Neural cell (in vitro differentiated cells): ENCODE data around the gene SHROOM2. TPM values are rescaled to one million over a fixed set of nuclear protein-coding genes. Genes with fewer than 3 reads are reported as not detected.

Experiments used
- H2AFZ ChIP-seq: fragments of 200-600, 300-800 bp; sonication (generic), shearing (Covaris generic); 2 replicates; pipeline ENCODE4 v1.6.0; 2014; ENCODE audit warnings: low read depth, mild to moderate bottlenecking, antibody characterized with exemption, low read length, moderate library complexity
- H3F3A ChIP-seq: fragments of 200-600 bp; shearing (Covaris generic); 2 replicates; pipeline ENCODE4 v1.6.1; 2016; ENCODE audit warnings: mild to moderate bottlenecking, moderate library complexity, mixed read lengths, antibody characterized with exemption, low read length; ENCODE audit not compliant: insufficient read depth, poor library complexity, severe bottlenecking
- H3K27ac ChIP-seq: fragments of 200-600, 300-800 bp; sonication (generic), shearing (Covaris generic); 2 replicates; pipeline ENCODE4 v1.5.1; 2014; ENCODE audit warnings: mild to moderate bottlenecking, low read length, moderate library complexity
- H3K27me3 ChIP-seq: fragments of 300-800, 200-600 bp; sonication (generic), shearing (Covaris generic); 2 replicates; pipeline ENCODE4 v1.6.0; 2014; ENCODE audit warnings: mild to moderate bottlenecking, low read depth, low read length, moderate library complexity; ENCODE audit not compliant: insufficient read depth
- H3K36me3 ChIP-seq: fragments of 300-800, 200-600 bp; sonication (generic), shearing (Covaris generic); 2 replicates; pipeline ENCODE4 v1.5.1; 2014; ENCODE audit warnings: mild to moderate bottlenecking, antibody characterized with exemption, low read length, moderate library complexity; ENCODE audit not compliant: insufficient read depth
- H3K4me2 ChIP-seq: fragments of 300-800, 200-600 bp; sonication (generic), shearing (Covaris generic); 2 replicates; pipeline ENCODE4 v1.6.0; 2014; ENCODE audit warnings: mild to moderate bottlenecking, low read length
- H3K4me3 ChIP-seq: fragments of 300-800, 200-600 bp; sonication (generic), shearing (Covaris generic); 2 replicates; pipeline ENCODE4 v1.5.1; 2014; ENCODE audit warnings: mild to moderate bottlenecking, low read length, moderate library complexity
- H3K79me2 ChIP-seq: fragments of 200-600 bp; shearing (Covaris generic); replicated peaks from 2 replicates; pipeline ENCODE4 v1.6.0; 2014; ENCODE audit warnings: mild to moderate bottlenecking, low read length, moderate library complexity; ENCODE audit not compliant: insufficient read depth
- H3K9ac ChIP-seq: fragments of 300-800, 200-600 bp; sonication (generic), shearing (Covaris generic); 2 replicates; pipeline ENCODE4 v1.6.1; 2016; ENCODE audit warnings: mild to moderate bottlenecking, low read length, mixed read lengths
- H3K9me2 ChIP-seq: fragments of 200-600 bp; shearing (Covaris generic); 2 replicates; pipeline ENCODE4 v1.6.1; 2016; ENCODE audit warnings: mild to moderate bottlenecking, low read length, mixed read lengths; ENCODE audit not compliant: insufficient read depth
- H3K9me3 ChIP-seq: fragments of 200-600, 300-800 bp; sonication (generic), shearing (Covaris generic); 2 replicates; pipeline ENCODE4 v1.6.1; 2016; ENCODE audit warnings: mild to moderate bottlenecking, mixed run types, low read length, moderate library complexity, mixed read lengths
- H4K20me1 ChIP-seq: fragments of 200-600 bp; shearing (Covaris generic); 2 replicates; pipeline ENCODE4 v1.6.1; 2016; ENCODE audit warnings: mild to moderate bottlenecking, mixed run types; ENCODE audit not compliant: insufficient read depth
- EP300 ChIP-seq: fragments of 450-650 bp; conservative IDR thresholded peaks from 2 replicates; pipeline ENCODE4 v1.6.1; 2014; ENCODE audit warnings: antibody characterized with exemption, mild to moderate bottlenecking, moderate library complexity; ENCODE audit not compliant: poor library complexity, severe bottlenecking
- EZH2 ChIP-seq: fragments of 200-600, 300-800 bp; shearing (Covaris generic), sonication (generic); IDR thresholded peaks from 2 replicates; pipeline ENCODE4 v1.6.1; 2014; ENCODE audit warnings: antibody characterized with exemption, low read length, borderline replicate concordance, mild to moderate bottlenecking; ENCODE audit not compliant: insufficient read depth, poor library complexity, severe bottlenecking
- MXI1 ChIP-seq: fragments of 450-650 bp; conservative IDR thresholded peaks from 2 replicates; pipeline ENCODE4 v1.6.1; 2014; ENCODE audit warnings: antibody characterized with exemption, mild to moderate bottlenecking; ENCODE audit not compliant: poor library complexity, severe bottlenecking
- POLR2AphosphoS5 ChIP-seq: IDR thresholded peaks from 2 replicates; pipeline ENCODE4 v1.6.1; 2012
- RAD21 ChIP-seq: fragments of 450-650 bp; conservative IDR thresholded peaks from 2 replicates; pipeline ENCODE4 v1.6.1; 2014; ENCODE audit warnings: antibody characterized with exemption, mild to moderate bottlenecking, moderate library complexity
- SMC3 ChIP-seq: fragments of 450-650 bp; conservative IDR thresholded peaks from 2 replicates; pipeline ENCODE4 v1.6.1; 2014; ENCODE audit warnings: antibody characterized with exemption, mild to moderate bottlenecking, moderate library complexity; ENCODE audit not compliant: poor library complexity
- TAF1 ChIP-seq: IDR thresholded peaks from 2 replicates; pipeline ENCODE4 v1.6.1; 2012; ENCODE audit warnings: low read depth
- polyA plus RNA-seq: library from polyadenylated mRNA; depleted of rRNA; stranded (reverse); fragments of >200 nt; gene quantifications from 2 replicates; pipeline ENCODE4 v1.2.3, GENCODE V29; 2014
- TF ChIP-seq, protein P1 (sequence below): fragments of 450-650 bp; IDR thresholded peaks from 2 replicates; pipeline ENCODE4 v1.5.1; 2014; ENCODE audit warnings: antibody characterized with exemption, mild to moderate bottlenecking, moderate library complexity; ENCODE audit not compliant: poor library complexity, severe bottlenecking
- TF ChIP-seq, protein P2 (sequence below): IDR thresholded peaks from 2 replicates; pipeline ENCODE4 v1.6.1; 2012; ENCODE audit warnings: borderline replicate concordance

SHROOM2 gene
- polyA plus RNA-seq, 1 donor from 2014 or later = 9.2 TPM

DNA sequence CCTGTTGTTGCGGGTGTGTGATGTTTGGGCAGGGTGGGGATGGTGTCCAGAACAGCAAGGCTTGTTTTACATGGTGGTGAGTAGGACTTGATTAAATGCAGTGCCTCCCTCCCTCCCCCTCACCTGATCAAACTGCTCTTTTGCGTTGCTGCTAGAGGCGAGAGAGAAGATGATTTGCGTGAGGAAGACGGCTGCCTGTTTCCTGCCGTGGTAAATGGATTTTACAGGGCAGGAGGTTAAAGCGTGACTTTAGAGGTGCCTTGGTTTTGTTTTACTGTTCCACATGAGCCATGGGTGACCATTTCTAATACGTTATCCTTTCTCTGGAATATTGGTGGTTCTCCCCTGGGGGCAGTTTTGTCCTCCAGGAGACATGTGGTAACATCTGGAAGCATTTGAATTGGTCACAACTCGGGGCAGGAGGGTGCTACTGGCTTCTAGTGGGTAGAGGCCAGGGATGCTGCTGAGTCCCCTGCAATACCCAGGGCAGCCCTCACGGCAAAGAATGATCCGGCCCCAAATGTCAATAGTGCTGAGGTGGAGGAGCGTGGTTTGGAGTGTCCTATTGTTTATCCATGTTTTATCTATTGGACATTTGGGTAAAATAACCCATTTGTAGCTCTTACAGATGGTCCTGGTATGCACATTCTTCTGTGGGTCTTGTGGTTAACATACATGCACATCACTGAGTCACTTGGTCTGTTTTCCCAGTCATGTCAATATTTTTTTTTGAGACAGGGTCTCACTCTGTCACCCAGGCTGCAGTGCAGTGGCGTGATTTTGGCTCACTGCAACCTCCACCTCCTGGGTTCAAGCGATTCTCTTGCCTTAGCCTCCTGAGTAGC, 73.7 kb downstream of the SHROOM2 start:
- no peak overlapping the region for H3K4me3 ChIP-seq
- no peak overlapping the region for H3K9ac ChIP-seq
- H4K20me1 ChIP-seq = no peaks in the 10 kb centered on the region
- H3K4me2 ChIP-seq = no peak overlapping the region
- no peaks in the 10 kb centered on the region for H3K79me2 ChIP-seq
- no peaks in the 10 kb centered on the region for H3K27me3 ChIP-seq
- TF ChIP-seq POLR2AphosphoS5 (no peak), SMC3 (no peak), TAF1 (no peak), RAD21 (no peak), MXI1 (no peak), EP300 (no peak), EZH2 (no peak)
- TF ChIP-seq, protein P1, sequence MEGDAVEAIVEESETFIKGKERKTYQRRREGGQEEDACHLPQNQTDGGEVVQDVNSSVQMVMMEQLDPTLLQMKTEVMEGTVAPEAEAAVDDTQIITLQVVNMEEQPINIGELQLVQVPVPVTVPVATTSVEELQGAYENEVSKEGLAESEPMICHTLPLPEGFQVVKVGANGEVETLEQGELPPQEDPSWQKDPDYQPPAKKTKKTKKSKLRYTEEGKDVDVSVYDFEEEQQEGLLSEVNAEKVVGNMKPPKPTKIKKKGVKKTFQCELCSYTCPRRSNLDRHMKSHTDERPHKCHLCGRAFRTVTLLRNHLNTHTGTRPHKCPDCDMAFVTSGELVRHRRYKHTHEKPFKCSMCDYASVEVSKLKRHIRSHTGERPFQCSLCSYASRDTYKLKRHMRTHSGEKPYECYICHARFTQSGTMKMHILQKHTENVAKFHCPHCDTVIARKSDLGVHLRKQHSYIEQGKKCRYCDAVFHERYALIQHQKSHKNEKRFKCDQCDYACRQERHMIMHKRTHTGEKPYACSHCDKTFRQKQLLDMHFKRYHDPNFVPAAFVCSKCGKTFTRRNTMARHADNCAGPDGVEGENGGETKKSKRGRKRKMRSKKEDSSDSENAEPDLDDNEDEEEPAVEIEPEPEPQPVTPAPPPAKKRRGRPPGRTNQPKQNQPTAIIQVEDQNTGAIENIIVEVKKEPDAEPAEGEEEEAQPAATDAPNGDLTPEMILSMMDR = no peak
- TF ChIP-seq, protein P2, sequence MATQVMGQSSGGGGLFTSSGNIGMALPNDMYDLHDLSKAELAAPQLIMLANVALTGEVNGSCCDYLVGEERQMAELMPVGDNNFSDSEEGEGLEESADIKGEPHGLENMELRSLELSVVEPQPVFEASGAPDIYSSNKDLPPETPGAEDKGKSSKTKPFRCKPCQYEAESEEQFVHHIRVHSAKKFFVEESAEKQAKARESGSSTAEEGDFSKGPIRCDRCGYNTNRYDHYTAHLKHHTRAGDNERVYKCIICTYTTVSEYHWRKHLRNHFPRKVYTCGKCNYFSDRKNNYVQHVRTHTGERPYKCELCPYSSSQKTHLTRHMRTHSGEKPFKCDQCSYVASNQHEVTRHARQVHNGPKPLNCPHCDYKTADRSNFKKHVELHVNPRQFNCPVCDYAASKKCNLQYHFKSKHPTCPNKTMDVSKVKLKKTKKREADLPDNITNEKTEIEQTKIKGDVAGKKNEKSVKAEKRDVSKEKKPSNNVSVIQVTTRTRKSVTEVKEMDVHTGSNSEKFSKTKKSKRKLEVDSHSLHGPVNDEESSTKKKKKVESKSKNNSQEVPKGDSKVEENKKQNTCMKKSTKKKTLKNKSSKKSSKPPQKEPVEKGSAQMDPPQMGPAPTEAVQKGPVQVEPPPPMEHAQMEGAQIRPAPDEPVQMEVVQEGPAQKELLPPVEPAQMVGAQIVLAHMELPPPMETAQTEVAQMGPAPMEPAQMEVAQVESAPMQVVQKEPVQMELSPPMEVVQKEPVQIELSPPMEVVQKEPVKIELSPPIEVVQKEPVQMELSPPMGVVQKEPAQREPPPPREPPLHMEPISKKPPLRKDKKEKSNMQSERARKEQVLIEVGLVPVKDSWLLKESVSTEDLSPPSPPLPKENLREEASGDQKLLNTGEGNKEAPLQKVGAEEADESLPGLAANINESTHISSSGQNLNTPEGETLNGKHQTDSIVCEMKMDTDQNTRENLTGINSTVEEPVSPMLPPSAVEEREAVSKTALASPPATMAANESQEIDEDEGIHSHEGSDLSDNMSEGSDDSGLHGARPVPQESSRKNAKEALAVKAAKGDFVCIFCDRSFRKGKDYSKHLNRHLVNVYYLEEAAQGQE = no peak
- H3K9me3 ChIP-seq = no peaks in the 10 kb centered on the region
- H3K36me3 ChIP-seq = no peaks in the 10 kb centered on the region
- no peaks in the 10 kb centered on the region for H3K9me2 ChIP-seq
- H3K27ac ChIP-seq = no peak overlapping the region
- no peaks in the 10 kb centered on the region for H3F3A ChIP-seq
- no peak overlapping the region for H2AFZ ChIP-seq

DNA sequence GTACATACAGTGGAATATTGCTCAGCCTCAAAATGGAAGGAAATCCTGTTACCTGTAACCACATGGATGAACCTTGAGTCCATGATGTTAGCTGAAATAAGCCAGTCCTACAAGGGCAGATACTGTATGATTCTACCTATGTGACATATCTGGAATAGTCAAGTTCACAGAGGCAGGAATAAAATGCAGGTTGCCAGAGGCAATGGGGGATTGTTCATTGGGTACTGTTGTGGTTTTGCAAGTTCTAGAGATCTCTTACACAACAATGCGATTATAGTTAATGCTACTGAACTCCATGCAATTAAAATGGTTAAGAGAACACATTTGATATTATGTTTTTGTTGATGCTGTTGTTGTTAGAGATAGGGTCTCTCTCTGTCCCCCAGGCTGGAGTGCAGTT, 74.6 kb downstream of the SHROOM2 start:
- no peaks in the 10 kb centered on the region for H3K36me3 ChIP-seq
- H4K20me1 ChIP-seq = no peaks in the 10 kb centered on the region
- no peaks in the 10 kb centered on the region for H3K27me3 ChIP-seq
- no peaks in the 10 kb centered on the region for H3F3A ChIP-seq
- H3K4me2 ChIP-seq = no peak overlapping the region
- no peaks in the 10 kb centered on the region for H3K9me2 ChIP-seq
- no peak overlapping the region for H3K9ac ChIP-seq
- TF ChIP-seq EP300 (no peak), TAF1 (no peak), POLR2AphosphoS5 (no peak), MXI1 (no peak), EZH2 (no peak), SMC3 (no peak)
- TF ChIP-seq, protein P2 = no peak
- no peak overlapping the region for H3K27ac ChIP-seq
- H2AFZ ChIP-seq = no peak overlapping the region
- H3K79me2 ChIP-seq = no peaks in the 10 kb centered on the region
- no peak overlapping the region for H3K4me3 ChIP-seq
- H3K9me3 ChIP-seq = no peaks in the 10 kb centered on the region
